GM12873 (cell line): Measurements from ENCODE around the gene ZNF484.

Experiments used
- TF ChIP-seq, protein P1 (sequence below): IDR thresholded peaks from 2 replicates; pipeline ENCODE4 v1.5.1; 2012; ENCODE audit warnings: low read depth, mild to moderate bottlenecking, moderate library complexity, low read length, control low read depth; ENCODE audit not compliant: insufficient read depth; ENCODE audit errors: missing control alignments

Gene ZNF484

DNA sequence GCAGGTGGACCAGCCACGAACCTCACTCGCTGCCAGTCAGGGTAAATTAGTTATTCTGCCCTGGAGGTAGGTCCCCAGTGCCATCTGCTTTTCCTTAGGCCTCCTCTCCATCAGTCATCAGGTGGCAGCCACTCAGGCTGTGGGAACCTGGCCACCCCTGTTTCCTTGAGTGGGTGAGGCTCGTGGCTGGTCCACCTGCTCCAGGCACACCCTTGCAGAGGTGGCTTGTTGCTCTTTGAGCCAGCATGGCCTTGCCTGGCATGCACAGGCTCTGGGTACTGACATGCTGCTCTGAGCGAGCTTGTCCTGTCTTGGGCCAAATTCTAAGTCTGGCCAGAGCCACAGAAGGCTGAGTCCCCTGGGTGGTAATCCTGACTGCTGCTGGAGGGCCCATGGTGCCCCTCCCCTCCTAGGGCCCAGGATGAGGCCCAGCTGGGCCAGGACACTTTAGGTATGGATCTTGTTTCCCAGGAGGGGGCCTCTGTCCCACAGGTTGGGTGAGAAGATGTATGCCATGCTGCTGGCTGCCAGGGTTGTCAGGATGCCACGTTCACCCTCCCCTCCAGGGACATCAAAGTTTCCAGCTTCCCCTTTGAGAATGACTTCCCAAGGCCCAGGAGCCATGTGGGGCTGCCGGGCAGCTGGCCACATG lies 17.0 kb upstream of the ZNF484 start:
- TF ChIP-seq, protein P1, sequence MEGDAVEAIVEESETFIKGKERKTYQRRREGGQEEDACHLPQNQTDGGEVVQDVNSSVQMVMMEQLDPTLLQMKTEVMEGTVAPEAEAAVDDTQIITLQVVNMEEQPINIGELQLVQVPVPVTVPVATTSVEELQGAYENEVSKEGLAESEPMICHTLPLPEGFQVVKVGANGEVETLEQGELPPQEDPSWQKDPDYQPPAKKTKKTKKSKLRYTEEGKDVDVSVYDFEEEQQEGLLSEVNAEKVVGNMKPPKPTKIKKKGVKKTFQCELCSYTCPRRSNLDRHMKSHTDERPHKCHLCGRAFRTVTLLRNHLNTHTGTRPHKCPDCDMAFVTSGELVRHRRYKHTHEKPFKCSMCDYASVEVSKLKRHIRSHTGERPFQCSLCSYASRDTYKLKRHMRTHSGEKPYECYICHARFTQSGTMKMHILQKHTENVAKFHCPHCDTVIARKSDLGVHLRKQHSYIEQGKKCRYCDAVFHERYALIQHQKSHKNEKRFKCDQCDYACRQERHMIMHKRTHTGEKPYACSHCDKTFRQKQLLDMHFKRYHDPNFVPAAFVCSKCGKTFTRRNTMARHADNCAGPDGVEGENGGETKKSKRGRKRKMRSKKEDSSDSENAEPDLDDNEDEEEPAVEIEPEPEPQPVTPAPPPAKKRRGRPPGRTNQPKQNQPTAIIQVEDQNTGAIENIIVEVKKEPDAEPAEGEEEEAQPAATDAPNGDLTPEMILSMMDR: no peak

DNA sequence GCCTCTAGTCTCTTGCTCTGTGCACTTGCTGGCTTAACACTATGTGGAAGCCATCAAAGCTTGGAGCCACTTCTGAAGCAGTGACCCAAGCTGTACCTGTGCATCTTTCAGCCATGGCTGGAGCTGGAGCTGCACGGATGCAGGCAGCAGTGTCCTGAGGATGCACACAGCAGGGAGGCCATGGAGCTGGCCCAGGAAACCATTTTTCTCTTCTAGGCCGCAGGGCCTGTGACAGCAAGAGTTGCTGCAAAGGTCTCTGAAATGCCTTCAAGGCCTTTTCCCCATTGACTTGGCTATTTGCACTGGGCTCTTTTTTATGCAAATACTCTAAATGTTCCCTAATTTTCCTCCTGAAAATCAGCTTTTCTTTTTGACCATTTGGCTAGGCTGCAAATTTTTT lies 12.9 kb upstream of the ZNF484 start:
- TF ChIP-seq, protein P1: no peak

DNA sequence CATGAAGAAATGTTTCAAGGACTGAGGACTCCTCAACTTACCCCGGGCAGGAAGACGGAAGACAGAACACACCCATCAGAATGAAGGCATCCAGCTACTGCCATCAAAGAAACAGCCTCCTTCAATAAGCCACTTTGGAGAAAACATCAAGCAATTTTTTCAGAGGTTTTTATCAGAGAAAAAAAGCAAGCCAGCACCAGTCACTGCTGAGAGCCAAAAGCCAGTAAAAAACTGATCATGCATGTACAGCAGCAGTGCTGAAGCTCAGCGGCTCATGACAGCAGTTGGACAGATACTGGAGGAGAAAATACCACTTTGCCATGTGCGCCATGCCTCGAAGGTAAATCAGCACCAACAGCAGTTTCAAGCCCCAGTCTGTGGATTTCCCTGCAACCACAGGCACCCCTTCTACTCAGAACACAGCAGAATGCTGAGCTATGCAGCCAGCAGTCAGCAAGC lies 10.1 kb upstream of the ZNF484 start:
- TF ChIP-seq, protein P1: no peak

DNA sequence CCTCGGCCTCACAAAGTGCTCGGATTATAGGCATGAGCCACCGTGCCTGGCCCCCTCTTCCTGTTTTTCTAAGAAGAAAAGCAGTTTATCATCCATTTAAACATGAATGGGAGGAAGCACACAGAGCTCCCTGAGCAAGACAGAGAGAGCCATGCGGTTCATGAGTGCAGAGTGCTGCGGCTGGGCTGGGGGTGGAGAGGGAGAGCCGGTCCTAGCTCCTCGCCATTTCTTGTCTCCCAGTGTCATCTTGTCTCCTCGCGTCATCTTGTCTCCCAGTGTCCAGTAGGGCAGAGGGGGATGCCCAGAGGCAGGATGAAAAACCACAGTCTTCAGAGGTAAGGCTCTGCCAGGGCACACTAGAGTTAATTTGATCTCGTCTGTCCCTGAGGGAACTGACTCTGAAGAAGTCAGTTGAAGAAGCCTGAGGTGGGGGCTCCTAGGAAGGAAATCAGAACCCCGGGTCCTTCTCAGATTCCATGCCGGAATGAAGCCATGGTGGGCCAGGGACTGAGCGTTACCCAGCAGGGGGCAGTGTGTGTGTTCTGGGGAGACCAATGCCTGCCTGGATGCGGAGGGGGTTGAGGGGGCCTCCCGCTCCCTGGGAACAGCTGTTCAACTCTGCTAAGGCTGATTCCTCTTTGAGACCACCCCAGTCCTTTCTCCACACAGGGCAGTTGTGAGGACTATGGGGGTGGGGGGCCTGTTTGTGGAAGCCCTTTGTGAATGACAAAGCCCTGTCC lies 6.0 kb upstream of the ZNF484 start:
- TF ChIP-seq, protein P1: peak; percentile 23

DNA sequence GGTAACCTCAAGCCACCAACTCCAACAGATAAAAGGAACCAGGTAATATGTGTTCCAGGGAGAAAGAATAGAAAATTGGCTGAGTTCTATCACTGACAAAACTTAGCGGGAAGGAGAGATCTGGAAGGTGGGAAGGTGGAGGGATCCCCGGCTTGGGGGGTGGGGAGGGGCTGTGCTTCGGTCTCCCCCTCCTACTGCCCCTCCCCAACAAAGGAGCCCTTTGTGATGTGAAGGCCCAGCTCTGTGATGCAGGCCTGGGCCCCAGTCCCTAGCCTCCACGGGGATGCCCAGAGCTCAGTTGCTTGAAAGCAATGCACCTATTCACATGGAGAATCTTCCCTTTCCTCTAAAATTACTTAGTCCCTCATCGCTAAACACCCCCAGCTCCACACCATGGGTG lies 4.4 kb upstream of the ZNF484 start:
- TF ChIP-seq, protein P1: no peak

DNA sequence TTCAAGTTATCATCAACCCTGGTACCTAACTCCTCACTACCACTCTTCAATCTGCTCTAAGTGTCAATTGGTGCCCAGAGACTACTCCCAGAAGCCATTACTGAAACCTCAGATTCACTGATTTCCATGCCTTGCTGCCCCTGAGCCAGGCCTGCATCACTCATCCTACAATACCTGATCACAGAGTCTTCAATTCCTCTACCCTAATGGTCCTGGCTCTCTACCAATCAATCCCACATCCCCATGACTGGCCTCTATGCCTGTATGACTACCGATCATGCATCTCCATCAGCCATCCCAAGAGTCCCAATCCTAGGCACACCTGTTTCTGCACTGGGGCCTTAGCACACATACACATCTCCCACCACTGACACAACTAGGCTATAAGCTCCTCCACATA lies 2.5 kb downstream of the ZNF484 start:
- TF ChIP-seq, protein P1: no peak

DNA sequence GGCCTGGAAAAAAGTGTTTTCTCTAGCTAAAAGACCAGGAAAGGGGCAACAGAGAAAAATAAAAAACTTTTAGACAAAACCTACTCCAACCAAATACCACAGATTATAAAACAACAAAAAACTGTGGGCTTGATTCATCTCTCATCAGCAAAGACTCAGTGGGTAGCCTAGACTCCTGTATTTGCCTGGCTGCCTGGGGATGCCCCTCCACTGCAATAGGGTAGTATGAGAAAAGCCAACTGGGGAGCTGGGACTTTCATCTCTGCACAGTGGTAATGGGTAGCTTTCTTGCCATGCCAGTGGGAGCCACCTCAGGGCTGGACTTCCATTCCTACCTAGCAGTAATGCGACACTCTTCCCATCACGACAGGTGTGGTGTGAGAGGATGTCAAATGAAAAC lies 7.5 kb downstream of the ZNF484 start:
- TF ChIP-seq, protein P1: no peak
